Fibroblast of the aortic adventitia (primary cell): Measurements from ENCODE around the gene PIBF1. TPM values are rescaled to one million over a fixed set of nuclear protein-coding genes. Genes with fewer than 3 reads are reported as not detected.
"Not testable (repeated sequence)": the region's sequence is repeated elsewhere in the genome, so short reads cannot be mapped to it uniquely, and the experiment has no call there.

Experiments used
- DNase-seq: peaks from one replicate; pipeline ENCODE4 v3.0.0-alpha.2; 2010; ENCODE audit warnings: low read depth
- H3K4me3 ChIP-seq: 2 replicates; pipeline ENCODE4 v1.5.1; 2011; ENCODE audit warnings: low read depth, mild to moderate bottlenecking, control low read depth, low read length, moderate library complexity
- CTCF ChIP-seq: IDR thresholded peaks from 2 replicates; pipeline ENCODE4 v1.5.1; 2011; ENCODE audit warnings: mild to moderate bottlenecking, low read length, control low read depth, inconsistent platforms; ENCODE audit not compliant: insufficient read depth
- total RNA-seq: library from RNA; depleted of rRNA; stranded (reverse); fragments of >200 nt; gene quantifications from 2 replicates; pipeline ENCODE4 v1.2.3, GENCODE V29; 2012; ENCODE audit warnings: low replicate concordance

Gene PIBF1
- total RNA-seq, 1 donor = 31.6 TPM

GRCh38 chr13:72792640-72793039, 10.7 kb downstream of the PIBF1 start:
- no peak for DNase-seq
- no peak overlapping the region for H3K4me3 ChIP-seq
- no peak for TF ChIP-seq CTCF

GRCh38 chr13:72798817-72799216, 16.9 kb downstream of the PIBF1 start:
- no peak for TF ChIP-seq CTCF
- H3K4me3 ChIP-seq = no peak overlapping the region
- DNase-seq = no peak

- H3K4me3 ChIP-seq = no peak overlapping the region
- TF ChIP-seq CTCF = no peak
- DNase-seq = no peak
These were observed 22.4 kb downstream of the PIBF1 start for GRCh38 chr13:72804301-72804700.

GRCh38 chr13:72805676-72806346, 23.9 kb downstream of the PIBF1 start:
- DNase-seq = no peak
- TF ChIP-seq CTCF = no peak

GRCh38 chr13:72806514-72806913, 24.6 kb downstream of the PIBF1 start:
- not testable (repeated sequence) for DNase-seq, H3K4me3 ChIP-seq

More at GRCh38 chr13:72805676-72806346, 23.9 kb downstream of the PIBF1 start:
- no peak overlapping the region for H3K4me3 ChIP-seq

- peak; percentile 38 for DNase-seq
- peak; percentile 45 for TF ChIP-seq CTCF
- H3K4me3 ChIP-seq = no peak overlapping the region
These were observed 27.1 kb downstream of the PIBF1 start for GRCh38 chr13:72808917-72809500.

GRCh38 chr13:72820156-72820897, 38.4 kb downstream of the PIBF1 start:
- peak; percentile 50 for DNase-seq
- H3K4me3 ChIP-seq = no peak overlapping the region
- no peak for TF ChIP-seq CTCF
